ENCODE measurements around the gene SRGN. TPM values are rescaled to one million over a fixed set of nuclear protein-coding genes. Genes with fewer than 3 reads are reported as not detected.

SRGN gene
- total and polyA plus RNA-seq, 4 experiments from 2014 or later = 122 to 298 (median 150) TPM

- POLR2A ChIA-PET (ENCODE audit: partially characterized antibody) = no interaction called here
- peaks cover 17% of the 10 kb centered on the region for H3K4me1 ChIP-seq (ENCODE audit: insufficient read depth, low read length)
- no peaks in the 10 kb centered on the region for H3K9me3 ChIP-seq (ENCODE audit: control insufficient read depth in 1 of 2, low read length in 2 of 2)
- CTCF ChIA-PET (ENCODE audit: partially characterized antibody) = interaction anchor here (0.6 to 1.4 kb wide), 5 partner anchors 10 to 118 kb away, joined by 3 to 4 read pairs (median 4); no protein-coding TSS in a partner anchor
- peaks cover 25% of the 10 kb centered on the region for H3K36me3 ChIP-seq (ENCODE audit: insufficient read depth, low read length)
- Mint-ChIP-seq H3K27ac (peak overlapping the region in 6 of 7 donors; percentile 21 to 72 (median 59)), H3K36me3 (peaks cover 34 to 51% of the 10 kb centered on the region in 2 donors), H3K9me3 (no peaks in the 10 kb centered on the region), H3K4me3 (no peak overlapping the region), H3K4me1 (peaks cover 18 to 34% (median 25%) of the 10 kb centered on the region in 4 donors), H3K27me3 (no peaks in the 10 kb centered on the region)
- DNase-seq = no peak
- intact Hi-C loops (cut with micrococcal nuclease) = no loop called here
- H3K4me3 ChIP-seq (ENCODE audit: low read length in 2 of 2) = no peak overlapping the region
- no peak overlapping the region for H3K27ac ChIP-seq (ENCODE audit: low read depth, low read length)
- H3K27me3 ChIP-seq (ENCODE audit: insufficient read depth, low read length) = no peaks in the 10 kb centered on the region
Measured at GRCh38 chr10:69104994-69105790, 17.3 kb downstream of the SRGN start.

GRCh38 chr10:69107176-69107490, 19.2 kb downstream of the SRGN start:
- Mint-ChIP-seq H3K4me3 (no peak overlapping the region), H3K27me3 (no peaks in the 10 kb centered on the region), H3K9me3 (no peaks in the 10 kb centered on the region), H3K4me1 (peaks cover 6 to 16% (median 8%) of the 10 kb centered on the region in 4 donors), H3K27ac (peak overlapping the region in 3 of 7 donors; percentile 15 to 56 (median 31)), H3K36me3 (peaks cover 23 to 37% of the 10 kb centered on the region in 2 donors)
- ChIA-PET POLR2A (ENCODE audit: partially characterized antibody) (no interaction called here), CTCF (ENCODE audit: partially characterized antibody) (interaction anchor here (0.7 kb wide), 1 partner anchor 385 kb away, joined by 3 read pairs; no protein-coding TSS in a partner anchor)
- Histone ChIP-seq H3K27me3 (ENCODE audit: insufficient read depth, low read length) (no peaks in the 10 kb centered on the region), H3K4me3 (ENCODE audit: low read length in 2 of 2) (no peak overlapping the region), H3K36me3 (ENCODE audit: insufficient read depth, low read length) (peaks cover 15% of the 10 kb centered on the region), H3K4me1 (ENCODE audit: insufficient read depth, low read length) (peaks cover 6% of the 10 kb centered on the region), H3K9me3 (ENCODE audit: control insufficient read depth in 1 of 2, low read length in 2 of 2) (no peaks in the 10 kb centered on the region), H3K27ac (ENCODE audit: low read depth, low read length) (no peak overlapping the region)
- no peak for DNase-seq
- intact Hi-C loops (cut with micrococcal nuclease) = no loop called here

- POLR2A ChIA-PET (ENCODE audit: partially characterized antibody) = no interaction called here
- CTCF ChIA-PET (ENCODE audit: partially characterized antibody) = no interaction called here
- no peaks in the 10 kb centered on the region for H3K27me3 Mint-ChIP-seq
Measured at GRCh38 chr10:69107699-69108098, 19.8 kb downstream of the SRGN start.

GRCh38 chr10:69119896-69120295, 32.0 kb downstream of the SRGN start:
- Histone ChIP-seq H3K9me3 (ENCODE audit: control insufficient read depth in 1 of 2, low read length in 2 of 2) (no peaks in the 10 kb centered on the region), H3K4me3 (ENCODE audit: low read length in 2 of 2) (no peak overlapping the region), H3K36me3 (ENCODE audit: insufficient read depth, low read length) (no peaks in the 10 kb centered on the region), H3K4me1 (ENCODE audit: insufficient read depth, low read length) (peaks cover 9% of the 10 kb centered on the region), H3K27ac (ENCODE audit: low read depth, low read length) (no peak overlapping the region), H3K27me3 (ENCODE audit: insufficient read depth, low read length) (no peaks in the 10 kb centered on the region)
- ChIA-PET POLR2A (ENCODE audit: partially characterized antibody) (no interaction called here), CTCF (ENCODE audit: partially characterized antibody) (no interaction called here)
- no peak for DNase-seq
- Mint-ChIP-seq H3K4me1 (peaks cover 5 to 13% (median 8%) of the 10 kb centered on the region in 4 donors), H3K27me3 (no peaks in the 10 kb centered on the region), H3K9me3 (no peaks in the 10 kb centered on the region), H3K4me3 (no peak overlapping the region), H3K36me3 (peaks cover 0 to 10% of the 10 kb centered on the region in 2 donors), H3K27ac (no peak overlapping the region)
- intact Hi-C loops (cut with micrococcal nuclease) = loop anchor here (5.0 kb wide), 1 partner anchor 287 kb away; no protein-coding TSS in a partner anchor

More at GRCh38 chr10:69107699-69108098, 19.8 kb downstream of the SRGN start:
- Histone ChIP-seq H3K27ac (ENCODE audit: low read depth, low read length) (no peak overlapping the region), H3K9me3 (ENCODE audit: control insufficient read depth in 1 of 2, low read length in 2 of 2) (no peaks in the 10 kb centered on the region), H3K4me3 (ENCODE audit: low read length in 2 of 2) (no peak overlapping the region), H3K4me1 (ENCODE audit: insufficient read depth, low read length) (no peaks in the 10 kb centered on the region), H3K27me3 (ENCODE audit: insufficient read depth, low read length) (no peaks in the 10 kb centered on the region), H3K36me3 (ENCODE audit: insufficient read depth, low read length) (peaks cover 12% of the 10 kb centered on the region)
- no peak for DNase-seq
- Mint-ChIP-seq H3K4me1 (peaks cover 1 to 10% (median 3%) of the 10 kb centered on the region in 4 donors), H3K4me3 (no peak overlapping the region), H3K9me3 (no peaks in the 10 kb centered on the region), H3K27ac (peak overlapping the region in 1 of 7 donors; percentile 12), H3K36me3 (peaks cover 17 to 31% of the 10 kb centered on the region in 2 donors)
- intact Hi-C loops (cut with micrococcal nuclease) = no loop called here

- no peaks in the 10 kb centered on the region for H3K36me3 ChIP-seq (ENCODE audit: insufficient read depth, low read length)
- CTCF ChIA-PET (ENCODE audit: partially characterized antibody) = interaction anchor here (2.6 kb wide), 1 partner anchor 29 kb away, joined by 12 read pairs; no protein-coding TSS in a partner anchor
- H3K27ac Mint-ChIP-seq = peak overlapping the region; percentile 96 to 99 (median 98)
- POLR2A ChIA-PET (ENCODE audit: partially characterized antibody) = interaction anchor here (1.0 to 1.3 kb wide), 2 partner anchors 35 to 168 kb away, joined by 3 read pairs; partner anchors contain the start of genes DDX21 and SRGN
- H3K27ac ChIP-seq (ENCODE audit: low read depth, low read length) = peak overlapping the region; percentile 96
- H3K4me3 Mint-ChIP-seq = peak overlapping the region; percentile 90 to 96 (median 92)
- intact Hi-C loops (cut with micrococcal nuclease) = loop anchor here (1.0 to 5.0 kb wide), 4 partner anchors 30 to 284 kb away; no protein-coding TSS in a partner anchor
- H3K27me3 ChIP-seq (ENCODE audit: insufficient read depth, low read length) = no peaks in the 10 kb centered on the region
- H3K4me3 ChIP-seq (ENCODE audit: low read length in 2 of 2) = peak overlapping the region; percentile 47 to 81
- H3K9me3 ChIP-seq (ENCODE audit: control insufficient read depth in 1 of 2, low read length in 2 of 2) = no peaks in the 10 kb centered on the region
- H3K36me3 Mint-ChIP-seq = peaks cover 0 to 14% of the 10 kb centered on the region in 2 donors
- peaks cover 13 to 27% (median 20%) of the 10 kb centered on the region in 4 donors for H3K4me1 Mint-ChIP-seq
- no peak for DNase-seq
- H3K27me3 Mint-ChIP-seq = no peaks in the 10 kb centered on the region
- no peaks in the 10 kb centered on the region for H3K9me3 Mint-ChIP-seq
- H3K4me1 ChIP-seq (ENCODE audit: insufficient read depth, low read length) = peaks cover 32% of the 10 kb centered on the region
Measured at GRCh38 chr10:69123306-69123746, 35.4 kb downstream of the SRGN start.

GRCh38 chr10:69123747-69124562, 36.1 kb downstream of the SRGN start, which contains the start of gene VPS26A:
Gene VPS26A (plus strand): TSS chr10:69124178. CDS start chr10:69124278, 100 bp downstream.
- H3K9me3 ChIP-seq (ENCODE audit: control insufficient read depth in 1 of 2, low read length in 2 of 2) = no peaks in the 10 kb centered on the region
- peaks cover 37% of the 10 kb centered on the region for H3K4me1 ChIP-seq (ENCODE audit: insufficient read depth, low read length)
- ChIA-PET CTCF (ENCODE audit: partially characterized antibody) (interaction anchor here (1.0 to 2.6 kb wide), 4 partner anchors 30 to 383 kb away, joined by 3 to 12 read pairs (median 4); no protein-coding TSS in a partner anchor), POLR2A (ENCODE audit: partially characterized antibody) (interaction anchor here (0.8 to 2.1 kb wide), 14 partner anchors 11 to 225 kb away, joined by 3 to 15 read pairs (median 4); partner anchors contain the start of genes DDX21 and SUPV3L1)
- H3K27ac Mint-ChIP-seq = peak within 1 kb of the TSS; percentile 96 to 99 (median 98)
- peak within 1 kb of the TSS; percentile 92 to 96 (median 94) for H3K4me3 Mint-ChIP-seq
- H3K9me3 Mint-ChIP-seq = no peaks in the 10 kb centered on the region
- H3K27me3 Mint-ChIP-seq = no peaks in the 10 kb centered on the region
- H3K4me1 Mint-ChIP-seq = peaks cover 13 to 29% (median 21%) of the 10 kb centered on the region in 4 donors
- H3K36me3 ChIP-seq (ENCODE audit: insufficient read depth, low read length) = no peaks in the 10 kb centered on the region
- H3K27ac ChIP-seq (ENCODE audit: low read depth, low read length) = peak within 1 kb of the TSS; percentile 96
- H3K27me3 ChIP-seq (ENCODE audit: insufficient read depth, low read length) = no peaks in the 10 kb centered on the region
- peaks cover 0 to 14% of the 10 kb centered on the region in 2 donors for H3K36me3 Mint-ChIP-seq
- H3K4me3 ChIP-seq (ENCODE audit: low read length in 2 of 2) = peak within 1 kb of the TSS; percentile 47 to 81
- DNase-seq = peak; percentile 98 to 100 (median 98)
- intact Hi-C loops (cut with micrococcal nuclease) = loop anchor here (1.0 to 5.0 kb wide), 6 partner anchors 31 to 283 kb away; no protein-coding TSS in a partner anchor

All from CD4-positive, alpha-beta memory T cell (primary cell).